ENCODE data around the gene CCR6.

The CCR6 gene

DNA sequence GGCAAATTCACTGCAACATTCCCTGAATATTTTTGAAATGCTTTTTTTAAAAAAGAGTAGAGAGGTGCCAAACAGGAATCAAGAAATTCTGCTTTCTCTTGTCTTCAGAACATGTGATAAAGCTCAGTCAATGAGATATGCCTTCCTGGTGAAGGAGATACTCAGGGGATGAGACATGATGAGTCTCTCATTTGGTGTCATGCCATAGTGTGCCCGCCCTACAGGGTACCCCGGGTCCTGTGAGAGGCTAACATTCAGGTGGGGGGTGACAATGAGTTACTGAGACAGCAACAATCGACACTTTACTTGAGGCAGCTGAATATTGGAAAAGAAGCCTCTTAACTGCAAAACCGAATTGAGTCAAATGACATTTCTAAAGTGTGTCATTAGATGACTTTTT, 6.7 kb downstream of the CCR6 start:
- Histone ChIP-seq H3K4me3 (ENCODE audit: insufficient read depth, low read depth, low read length) (no peak overlapping the region), H3K36me3 (ENCODE audit: control insufficient read depth, insufficient read depth, low read length) (no peaks in the 10 kb centered on the region), H3K27me3 (ENCODE audit: control insufficient read depth, insufficient read depth, low read length, poor library complexity, severe bottlenecking) (no peaks in the 10 kb centered on the region), H3K9me3 (ENCODE audit: control insufficient read depth, low read length) (no peaks in the 10 kb centered on the region), H3K27ac (ENCODE audit: insufficient read depth, low read depth, low read length, poor library complexity, severe bottlenecking) (no peak overlapping the region), H3K4me1 (ENCODE audit: control insufficient read depth, insufficient read depth, low read length) (no peaks in the 10 kb centered on the region)
- WGBS, 2 experiments = 91 to 93% methylated on average over 4 of the region's 4 CpGs

DNA sequence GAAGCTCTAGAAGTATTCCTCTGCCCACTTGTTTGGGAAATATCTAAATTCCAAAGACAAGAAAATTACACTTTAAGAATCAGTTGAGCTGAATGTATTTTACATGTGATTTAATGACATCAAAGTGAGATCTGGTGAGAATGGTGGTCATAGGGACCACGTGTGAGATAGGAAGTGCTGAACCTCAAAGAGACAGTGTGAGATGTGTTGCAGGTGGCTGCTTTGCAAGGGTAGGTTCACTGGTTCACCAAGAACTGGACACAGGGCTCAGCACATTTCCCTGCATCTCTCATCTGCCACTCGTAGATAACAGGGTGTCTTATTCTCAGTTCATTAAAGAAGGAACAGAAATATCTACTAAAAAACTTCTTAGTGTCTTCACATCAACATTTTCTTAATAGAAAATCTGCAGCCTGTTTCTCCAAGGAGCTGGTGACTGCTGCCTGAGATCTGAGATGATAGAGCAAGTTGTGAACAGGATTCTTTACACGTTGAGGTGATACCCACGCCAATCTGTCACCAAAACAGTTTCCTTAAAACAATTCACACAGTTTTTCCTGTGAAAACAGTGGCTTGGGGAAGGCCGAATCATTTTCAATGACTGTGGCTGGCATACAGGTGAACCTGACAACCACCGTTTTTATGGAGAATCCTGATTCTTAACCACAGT, 7.2 kb downstream of the CCR6 start:
- Histone ChIP-seq H3K4me1 (ENCODE audit: control insufficient read depth, insufficient read depth, low read length) (no peaks in the 10 kb centered on the region), H3K9me3 (ENCODE audit: control insufficient read depth, low read length) (no peaks in the 10 kb centered on the region), H3K27me3 (ENCODE audit: control insufficient read depth, insufficient read depth, low read length, poor library complexity, severe bottlenecking) (no peaks in the 10 kb centered on the region), H3K4me3 (ENCODE audit: insufficient read depth, low read depth, low read length) (no peak overlapping the region), H3K36me3 (ENCODE audit: control insufficient read depth, insufficient read depth, low read length) (no peaks in the 10 kb centered on the region), H3K27ac (ENCODE audit: insufficient read depth, low read depth, low read length, poor library complexity, severe bottlenecking) (no peak overlapping the region)
- 90 to 91% methylated on average over 6 of the region's 6 CpGs for WGBS, 2 experiments

DNA sequence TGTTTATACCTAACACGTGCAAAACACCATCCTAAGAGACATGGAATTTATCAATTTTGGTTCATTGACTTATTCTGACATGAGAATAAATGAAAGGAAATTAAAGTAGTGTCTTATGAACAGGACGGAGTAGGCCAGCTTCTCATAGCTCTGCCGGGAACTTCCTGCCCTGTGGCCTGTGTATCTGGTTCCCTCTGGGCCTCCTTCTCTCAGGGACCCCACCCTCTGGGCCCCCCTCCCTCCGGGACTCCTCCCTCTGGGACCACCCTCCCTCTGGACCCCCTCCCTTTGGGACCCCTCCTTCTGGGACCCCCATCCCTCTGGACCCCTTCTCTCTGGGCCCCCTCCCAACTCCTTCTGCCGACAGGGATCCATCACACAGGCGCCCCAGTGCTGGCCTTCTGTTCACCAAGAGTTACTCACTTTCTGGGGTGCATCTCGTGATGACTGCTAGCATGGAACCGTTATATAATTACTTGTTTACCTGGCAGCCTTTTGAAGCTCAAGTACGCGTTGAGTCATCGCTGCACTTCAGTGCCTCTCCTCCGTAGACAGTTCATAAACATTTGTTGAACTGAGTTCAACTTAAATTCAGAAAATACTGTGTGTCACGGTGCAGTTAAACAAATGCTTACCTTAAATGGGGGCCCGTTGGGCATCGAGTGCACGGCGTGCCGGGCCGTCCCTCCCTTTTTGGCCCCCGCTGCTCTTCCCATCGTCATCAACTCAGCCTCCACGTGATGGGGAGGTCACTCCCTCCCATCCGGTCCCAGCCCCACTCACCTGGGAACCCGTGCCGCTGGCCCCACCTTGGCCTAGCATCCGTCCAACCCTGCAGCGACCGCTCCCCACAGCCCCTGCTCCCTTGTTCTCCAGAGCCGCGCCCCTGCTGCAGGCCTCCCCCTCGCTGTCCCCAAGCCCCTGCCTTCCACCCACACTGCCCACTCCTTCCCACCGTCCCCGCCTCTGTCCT, 8.1 kb downstream of the CCR6 start:
- 92 to 94% methylated on average over 33 of the region's 33 CpGs for WGBS, 2 experiments
- no peaks in the 10 kb centered on the region for H3K36me3 ChIP-seq (ENCODE audit: control insufficient read depth, insufficient read depth, low read length)

DNA sequence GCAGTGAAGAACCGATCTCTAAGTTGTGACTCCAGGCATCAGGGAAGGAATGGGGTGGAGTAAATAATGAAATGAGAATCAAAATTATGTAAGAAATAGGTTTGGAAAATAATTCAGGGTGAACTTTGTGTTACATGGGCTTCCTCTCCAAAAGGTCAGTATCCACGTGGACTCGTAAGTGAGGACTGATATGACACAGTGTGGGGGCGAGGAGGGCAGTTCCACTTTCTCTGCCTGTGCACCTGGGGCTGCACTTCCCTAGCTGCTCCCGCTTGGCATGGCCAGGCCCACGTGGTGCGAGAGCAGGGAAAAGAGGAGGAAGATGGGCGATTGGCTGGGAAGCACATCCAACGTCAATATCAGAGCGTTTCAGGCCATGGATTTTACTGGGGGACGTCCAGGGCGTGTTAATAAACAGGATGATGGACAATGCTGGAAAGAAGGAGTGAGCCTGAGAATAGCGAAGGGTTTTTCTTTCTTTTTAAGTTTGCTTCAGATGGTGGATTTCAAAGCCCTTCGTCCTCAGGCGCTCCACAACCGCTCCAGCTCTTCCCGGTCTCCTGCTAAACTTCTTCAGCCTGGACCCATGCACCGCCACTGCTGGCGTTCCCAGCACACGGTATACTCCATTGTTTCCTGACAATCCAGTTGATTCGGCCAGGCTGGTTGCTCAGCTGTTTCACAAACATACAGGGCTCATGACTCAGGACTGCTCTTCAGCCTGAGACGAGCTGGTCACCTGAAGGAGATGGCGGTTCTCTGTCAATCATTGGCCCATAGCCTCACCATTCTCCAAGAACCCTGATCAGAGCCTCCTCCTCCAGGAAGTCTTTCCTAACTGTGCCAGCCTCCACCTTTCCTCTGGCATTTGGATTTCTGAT, 11.8 kb downstream of the CCR6 start:
- WGBS, 2 experiments = 92% methylated on average over 23 of the region's 23 CpGs
- H3K4me3 ChIP-seq (ENCODE audit: insufficient read depth, low read depth, low read length) = no peak overlapping the region
- no peak overlapping the region for H3K27ac ChIP-seq (ENCODE audit: insufficient read depth, low read depth, low read length, poor library complexity, severe bottlenecking)

More for the DNA sequence above, 8.1 kb downstream of the CCR6 start:
- no peaks in the 10 kb centered on the region for H3K9me3 ChIP-seq (ENCODE audit: control insufficient read depth, low read length)
- no peak overlapping the region for H3K4me3 ChIP-seq (ENCODE audit: insufficient read depth, low read depth, low read length)
- no peaks in the 10 kb centered on the region for H3K4me1 ChIP-seq (ENCODE audit: control insufficient read depth, insufficient read depth, low read length)
- no peaks in the 10 kb centered on the region for H3K27me3 ChIP-seq (ENCODE audit: control insufficient read depth, insufficient read depth, low read length, poor library complexity, severe bottlenecking)
- H3K27ac ChIP-seq (ENCODE audit: insufficient read depth, low read depth, low read length, poor library complexity, severe bottlenecking) = no peak overlapping the region

DNA sequence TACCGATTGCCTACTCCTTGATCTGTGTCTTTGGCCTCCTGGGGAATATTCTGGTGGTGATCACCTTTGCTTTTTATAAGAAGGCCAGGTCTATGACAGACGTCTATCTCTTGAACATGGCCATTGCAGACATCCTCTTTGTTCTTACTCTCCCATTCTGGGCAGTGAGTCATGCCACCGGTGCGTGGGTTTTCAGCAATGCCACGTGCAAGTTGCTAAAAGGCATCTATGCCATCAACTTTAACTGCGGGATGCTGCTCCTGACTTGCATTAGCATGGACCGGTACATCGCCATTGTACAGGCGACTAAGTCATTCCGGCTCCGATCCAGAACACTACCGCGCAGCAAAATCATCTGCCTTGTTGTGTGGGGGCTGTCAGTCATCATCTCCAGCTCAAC, 13.5 kb downstream of the CCR6 start:
- Histone ChIP-seq H3K4me3 (ENCODE audit: insufficient read depth, low read depth, low read length) (no peak overlapping the region), H3K4me1 (ENCODE audit: control insufficient read depth, insufficient read depth, low read length) (peaks cover 16% of the 10 kb centered on the region), H3K27ac (ENCODE audit: insufficient read depth, low read depth, low read length, poor library complexity, severe bottlenecking) (no peak overlapping the region), H3K9me3 (ENCODE audit: control insufficient read depth, low read length) (no peaks in the 10 kb centered on the region), H3K36me3 (ENCODE audit: control insufficient read depth, insufficient read depth, low read length) (no peaks in the 10 kb centered on the region), H3K27me3 (ENCODE audit: control insufficient read depth, insufficient read depth, low read length, poor library complexity, severe bottlenecking) (no peaks in the 10 kb centered on the region)
- 92% methylated on average over 13 of the region's 13 CpGs for WGBS, 2 experiments

More for the DNA sequence above, 11.8 kb downstream of the CCR6 start:
- H3K36me3 ChIP-seq (ENCODE audit: control insufficient read depth, insufficient read depth, low read length) = no peaks in the 10 kb centered on the region
- H3K9me3 ChIP-seq (ENCODE audit: control insufficient read depth, low read length) = no peaks in the 10 kb centered on the region
- H3K27me3 ChIP-seq (ENCODE audit: control insufficient read depth, insufficient read depth, low read length, poor library complexity, severe bottlenecking) = no peaks in the 10 kb centered on the region
- peaks cover 7% of the 10 kb centered on the region for H3K4me1 ChIP-seq (ENCODE audit: control insufficient read depth, insufficient read depth, low read length)

DNA sequence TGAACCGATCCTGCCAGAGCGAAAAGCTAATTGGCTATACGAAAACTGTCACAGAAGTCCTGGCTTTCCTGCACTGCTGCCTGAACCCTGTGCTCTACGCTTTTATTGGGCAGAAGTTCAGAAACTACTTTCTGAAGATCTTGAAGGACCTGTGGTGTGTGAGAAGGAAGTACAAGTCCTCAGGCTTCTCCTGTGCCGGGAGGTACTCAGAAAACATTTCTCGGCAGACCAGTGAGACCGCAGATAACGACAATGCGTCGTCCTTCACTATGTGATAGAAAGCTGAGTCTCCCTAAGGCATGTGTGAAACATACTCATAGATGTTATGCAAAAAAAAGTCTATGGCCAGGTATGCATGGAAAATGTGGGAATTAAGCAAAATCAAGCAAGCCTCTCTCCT, 14.2 kb downstream of the CCR6 start:
- H3K9me3 ChIP-seq (ENCODE audit: control insufficient read depth, low read length) = no peaks in the 10 kb centered on the region
- no peaks in the 10 kb centered on the region for H3K36me3 ChIP-seq (ENCODE audit: control insufficient read depth, insufficient read depth, low read length)
- no peaks in the 10 kb centered on the region for H3K27me3 ChIP-seq (ENCODE audit: control insufficient read depth, insufficient read depth, low read length, poor library complexity, severe bottlenecking)
- H3K4me3 ChIP-seq (ENCODE audit: insufficient read depth, low read depth, low read length) = no peak overlapping the region
- WGBS, 2 experiments = 97% methylated on average over 10 of the region's 10 CpGs
- peaks cover 16% of the 10 kb centered on the region for H3K4me1 ChIP-seq (ENCODE audit: control insufficient read depth, insufficient read depth, low read length)
- no peak overlapping the region for H3K27ac ChIP-seq (ENCODE audit: insufficient read depth, low read depth, low read length, poor library complexity, severe bottlenecking)

DNA sequence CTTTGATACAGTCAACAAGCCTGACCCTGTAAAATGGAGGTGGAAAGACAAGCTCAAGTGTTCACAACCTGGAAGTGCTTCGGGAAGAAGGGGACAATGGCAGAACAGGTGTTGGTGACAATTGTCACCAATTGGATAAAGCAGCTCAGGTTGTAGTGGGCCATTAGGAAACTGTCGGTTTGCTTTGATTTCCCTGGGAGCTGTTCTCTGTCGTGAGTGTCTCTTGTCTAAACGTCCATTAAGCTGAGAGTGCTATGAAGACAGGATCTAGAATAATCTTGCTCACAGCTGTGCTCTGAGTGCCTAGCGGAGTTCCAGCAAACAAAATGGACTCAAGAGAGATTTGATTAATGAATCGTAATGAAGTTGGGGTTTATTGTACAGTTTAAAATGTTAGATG, 15.0 kb downstream of the CCR6 start:
- WGBS, 2 experiments = 89 to 95% methylated on average over 6 of the region's 6 CpGs
- Histone ChIP-seq H3K27ac (ENCODE audit: insufficient read depth, low read depth, low read length, poor library complexity, severe bottlenecking) (no peak overlapping the region), H3K4me3 (ENCODE audit: insufficient read depth, low read depth, low read length) (no peak overlapping the region), H3K4me1 (ENCODE audit: control insufficient read depth, insufficient read depth, low read length) (peaks cover 16% of the 10 kb centered on the region), H3K9me3 (ENCODE audit: control insufficient read depth, low read length) (no peaks in the 10 kb centered on the region), H3K27me3 (ENCODE audit: control insufficient read depth, insufficient read depth, low read length, poor library complexity, severe bottlenecking) (no peaks in the 10 kb centered on the region), H3K36me3 (ENCODE audit: control insufficient read depth, insufficient read depth, low read length) (no peaks in the 10 kb centered on the region)

DNA sequence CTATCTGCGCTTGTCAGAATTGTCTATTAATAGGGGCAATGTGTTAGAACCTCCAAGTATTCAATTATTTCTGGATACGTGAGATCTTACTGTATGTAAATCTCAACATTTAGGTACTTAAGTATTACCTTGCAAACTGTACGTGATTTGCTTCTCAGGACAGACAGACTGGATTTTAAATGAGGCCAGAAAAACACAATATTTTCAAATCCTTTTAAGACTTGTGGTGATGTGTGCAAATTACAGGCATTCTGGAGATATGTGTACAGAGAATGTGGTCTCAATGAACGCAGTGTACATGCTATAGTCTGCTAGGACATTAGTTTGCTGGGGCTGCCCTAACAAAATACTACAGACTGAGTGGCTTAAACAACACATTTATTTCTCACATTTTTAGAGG, 16.9 kb downstream of the CCR6 start:
- no peaks in the 10 kb centered on the region for H3K27me3 ChIP-seq (ENCODE audit: control insufficient read depth, insufficient read depth, low read length, poor library complexity, severe bottlenecking)
- H3K4me3 ChIP-seq (ENCODE audit: insufficient read depth, low read depth, low read length) = no peak overlapping the region
- H3K36me3 ChIP-seq (ENCODE audit: control insufficient read depth, insufficient read depth, low read length) = no peaks in the 10 kb centered on the region
- no peak overlapping the region for H3K27ac ChIP-seq (ENCODE audit: insufficient read depth, low read depth, low read length, poor library complexity, severe bottlenecking)
- H3K4me1 ChIP-seq (ENCODE audit: control insufficient read depth, insufficient read depth, low read length) = peaks cover 16% of the 10 kb centered on the region
- WGBS, 2 experiments = 86 to 96% methylated on average over 3 to 4 of the region's 4 CpGs
- no peaks in the 10 kb centered on the region for H3K9me3 ChIP-seq (ENCODE audit: control insufficient read depth, low read length)

DNA sequence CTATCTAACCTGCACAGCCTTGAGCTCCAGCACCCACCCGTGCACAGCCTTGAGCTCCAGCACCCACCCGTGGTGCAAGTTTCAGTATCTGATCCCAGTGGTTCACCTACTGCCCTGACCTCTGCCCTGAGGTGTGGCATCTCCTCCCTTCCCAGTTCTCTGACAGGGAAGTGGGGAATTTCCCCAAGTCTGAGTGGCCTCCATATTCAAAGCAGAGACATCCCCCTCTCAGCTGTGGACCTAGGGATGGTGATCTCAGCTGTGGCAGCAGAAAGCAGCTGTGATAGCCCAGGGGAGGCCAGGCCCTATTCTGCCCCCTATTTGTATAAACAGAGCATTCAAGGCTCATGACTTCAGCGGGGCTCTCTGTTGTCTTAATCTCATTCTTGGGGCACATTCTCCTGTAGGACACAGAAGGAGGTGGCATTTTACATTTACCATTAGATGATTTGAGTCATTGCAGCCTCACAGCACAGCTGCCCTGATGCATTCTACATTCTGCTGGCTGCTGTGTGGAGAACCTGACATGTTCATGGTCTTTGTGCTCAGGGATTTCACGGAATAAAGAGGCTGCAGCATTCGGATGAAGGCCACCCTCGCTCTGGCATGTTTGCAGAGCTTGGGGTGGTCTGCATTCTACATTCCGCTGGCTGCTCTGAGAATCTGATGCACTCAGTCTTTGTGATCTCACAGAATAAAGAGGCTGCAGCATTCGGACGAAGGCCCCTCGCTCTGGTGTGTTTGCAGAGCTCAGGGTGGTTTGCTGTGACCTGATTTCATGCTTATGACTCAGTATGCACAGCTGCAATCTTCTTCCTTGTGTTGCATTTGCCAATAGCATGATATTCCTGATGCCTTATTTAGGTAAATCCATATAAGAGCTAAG, 17.9 kb downstream of the CCR6 start:
- peaks cover 16% of the 10 kb centered on the region for H3K4me1 ChIP-seq (ENCODE audit: control insufficient read depth, insufficient read depth, low read length)
- no peaks in the 10 kb centered on the region for H3K9me3 ChIP-seq (ENCODE audit: control insufficient read depth, low read length)
- 59 to 67% methylated on average over 10 of the region's 10 CpGs for WGBS, 2 experiments
- no peak overlapping the region for H3K4me3 ChIP-seq (ENCODE audit: insufficient read depth, low read depth, low read length)
- no peaks in the 10 kb centered on the region for H3K36me3 ChIP-seq (ENCODE audit: control insufficient read depth, insufficient read depth, low read length)
- H3K27me3 ChIP-seq (ENCODE audit: control insufficient read depth, insufficient read depth, low read length, poor library complexity, severe bottlenecking) = no peaks in the 10 kb centered on the region
- no peak overlapping the region for H3K27ac ChIP-seq (ENCODE audit: insufficient read depth, low read depth, low read length, poor library complexity, severe bottlenecking)
